H9 (cell line): Measurements from ENCODE around the gene SLC13A4. TPM values are rescaled to one million over a fixed set of nuclear protein-coding genes. Genes with fewer than 3 reads are reported as not detected.

Experiments
- DNase-seq: peaks from one replicate; pipeline ENCODE4 v3.0.0-alpha.2; 2017
- H2AFZ ChIP-seq: one replicate; pipeline ENCODE4 v1.6.1; 2013; ENCODE audit warnings: mild to moderate bottlenecking, low read length, control low read depth, moderate library complexity
- H2AK5ac ChIP-seq: 2 replicates; pipeline ENCODE4 v1.6.1; 2013; ENCODE audit warnings: low read length, control low read depth, mixed read lengths; ENCODE audit not compliant: insufficient read length
- H2BK120ac ChIP-seq: one replicate; pipeline ENCODE4 v1.6.1; 2013; ENCODE audit warnings: low read depth, mild to moderate bottlenecking, low read length, control low read depth, inconsistent platforms; ENCODE audit not compliant: poor library complexity, severe bottlenecking
- H2BK12ac ChIP-seq: 2 replicates; pipeline ENCODE4 v1.6.1; 2013; ENCODE audit warnings: low read length, control low read depth, mixed read lengths, low read depth; ENCODE audit not compliant: insufficient read length
- H2BK15ac ChIP-seq: 2 replicates; pipeline ENCODE4 v1.6.1; 2013; ENCODE audit warnings: low read depth, low read length, control low read depth
- H2BK20ac ChIP-seq: one replicate; pipeline ENCODE4 v1.6.1; 2013; ENCODE audit warnings: low read depth, mild to moderate bottlenecking, low read length, control low read depth, inconsistent platforms; ENCODE audit not compliant: poor library complexity, severe bottlenecking
- H2BK5ac ChIP-seq: 2 replicates; pipeline ENCODE4 v1.6.1; 2013; ENCODE audit warnings: low read length, control low read depth, mixed read lengths; ENCODE audit not compliant: insufficient read length
- H3K14ac ChIP-seq: 2 replicates; pipeline ENCODE4 v1.6.1; 2013; ENCODE audit warnings: low read length, control low read depth; ENCODE audit not compliant: insufficient read depth
- H3K18ac ChIP-seq: 2 replicates; pipeline ENCODE4 v1.6.1; 2013; ENCODE audit warnings: low read depth, mild to moderate bottlenecking, mixed read lengths, low read length, control low read depth; ENCODE audit not compliant: insufficient read length
- H3K23ac ChIP-seq: 2 replicates; pipeline ENCODE4 v1.6.1; 2013; ENCODE audit warnings: low read length, control low read depth, mixed read lengths, low read depth; ENCODE audit not compliant: insufficient read length
- H3K23me2 ChIP-seq: 2 replicates; pipeline ENCODE4 v1.6.1; 2013; ENCODE audit warnings: low read depth, mild to moderate bottlenecking, mixed read lengths, low read length, control low read depth; ENCODE audit not compliant: insufficient read length, poor library complexity, severe bottlenecking
- H3K27ac ChIP-seq: 2 replicates; pipeline ENCODE4 v1.5.1; 2013; ENCODE audit warnings: low read length, control low read depth, mixed read lengths, low read depth; ENCODE audit not compliant: insufficient read length
- H3K27me3 ChIP-seq: 2 replicates; pipeline ENCODE4 v1.6.1; 2013; ENCODE audit warnings: low read length, control low read depth, inconsistent platforms; ENCODE audit not compliant: insufficient read depth
- H3K4ac ChIP-seq: 2 replicates; pipeline ENCODE4 v1.6.1; 2013; ENCODE audit warnings: low read depth, mild to moderate bottlenecking, control low read depth, inconsistent platforms, low read length, moderate library complexity
- H3K4me1 ChIP-seq: 2 replicates; pipeline ENCODE4 v1.6.1; 2013; ENCODE audit warnings: low read length, control low read depth, inconsistent platforms; ENCODE audit not compliant: insufficient read depth
- H3K4me2 ChIP-seq: 2 replicates; pipeline ENCODE4 v1.6.1; 2013; ENCODE audit warnings: low read length, control low read depth, mixed read lengths; ENCODE audit not compliant: insufficient read length, insufficient read depth
- H3K56ac ChIP-seq: 2 replicates; pipeline ENCODE4 v1.6.1; 2013; ENCODE audit warnings: low read depth, mild to moderate bottlenecking, mixed read lengths, low read length, control low read depth; ENCODE audit not compliant: insufficient read length
- H3K79me1 ChIP-seq: 2 replicates; pipeline ENCODE4 v1.6.1; 2013; ENCODE audit warnings: low read depth, mild to moderate bottlenecking, moderate library complexity, low read length, control low read depth, inconsistent platforms; ENCODE audit not compliant: insufficient read depth, poor library complexity, severe bottlenecking
- H3K79me2 ChIP-seq: 2 replicates; pipeline ENCODE4 v1.6.1; 2013; ENCODE audit warnings: low read length, control low read depth, inconsistent platforms; ENCODE audit not compliant: insufficient read depth
- H3K9ac ChIP-seq: 2 replicates; pipeline ENCODE4 v1.6.1; 2013; ENCODE audit warnings: low read length, control low read depth, mixed read lengths; ENCODE audit not compliant: insufficient read length; ENCODE audit errors: extremely low read depth
- H3K9me3 ChIP-seq: one replicate; pipeline ENCODE4 v1.6.1; 2013; ENCODE audit warnings: low read depth, low read length, inconsistent platforms; ENCODE audit not compliant: control insufficient read depth
- H3T11ph ChIP-seq: one replicate; pipeline ENCODE4 v1.6.1; 2013; ENCODE audit warnings: mild to moderate bottlenecking, low read length, control low read depth, inconsistent platforms
- H4K20me1 ChIP-seq: one replicate; pipeline ENCODE4 v1.6.1; 2013; ENCODE audit not compliant: control insufficient read depth, insufficient read length, insufficient read depth
- H4K5ac ChIP-seq: 2 replicates; pipeline ENCODE4 v1.6.1; 2013; ENCODE audit warnings: low read depth, mild to moderate bottlenecking, mixed read lengths, low read length, control low read depth; ENCODE audit not compliant: insufficient read length
- H4K8ac ChIP-seq: replicated peaks from 2 replicates; pipeline ENCODE4 v1.6.1; 2013; ENCODE audit warnings: low read length, control low read depth, mixed read lengths, low read depth; ENCODE audit not compliant: insufficient read length
- H4K91ac ChIP-seq: 2 replicates; pipeline ENCODE4 v1.6.1; 2013; ENCODE audit warnings: low read depth, mild to moderate bottlenecking, moderate library complexity, mixed read lengths, low read length, control low read depth; ENCODE audit not compliant: insufficient read length
- H3K27ac Mint-ChIP-seq, 3 experiments: 2 replicates in 2 of 3; 3 replicates in 1 of 3; pipeline ENCODE4 v1.8.0; 2020 to 2021; ENCODE audit warnings: mixed read lengths in 3 of 3, mild to moderate bottlenecking in 1 of 3, moderate library complexity in 1 of 3
- H3K27me3 Mint-ChIP-seq: 2 replicates; pipeline ENCODE4 v1.8.0; 2021; ENCODE audit warnings: low read depth, mild to moderate bottlenecking, moderate library complexity, mixed read lengths
- H3K36me3 Mint-ChIP-seq, 3 experiments: 2 replicates in 2 of 3; 3 replicates in 1 of 3; pipeline ENCODE4 v1.8.0; 2020 to 2021; ENCODE audit warnings: low read depth in 3 of 3, mixed read lengths in 3 of 3; ENCODE audit not compliant: insufficient read depth in 1 of 3
- H3K4me1 Mint-ChIP-seq, 2 experiments: 2 replicates each; pipeline ENCODE4 v1.8.0; 2020; ENCODE audit warnings: mixed read lengths in 2 of 2
- H3K4me3 Mint-ChIP-seq, 2 experiments: 2 replicates in 1 of 2; 3 replicates in 1 of 2; pipeline ENCODE4 v1.8.0; 2020 to 2021; ENCODE audit warnings: mild to moderate bottlenecking in 2 of 2, mixed read lengths in 2 of 2, moderate library complexity in 1 of 2
- H3K9me3 Mint-ChIP-seq, 2 experiments: 2 replicates in 1 of 2; 3 replicates in 1 of 2; pipeline ENCODE4 v1.8.0; 2020; ENCODE audit warnings: mild to moderate bottlenecking in 2 of 2, mixed read lengths in 2 of 2, moderate library complexity in 1 of 2
- WGBS: extraction: QIAGEN DNeasy Blood & Tissue Kit; methylation state at CpG from one replicate; pipeline ENCODE4 v1.1.7; 2013; ENCODE audit warnings: missing lambda C conversion rate, low lambda C conversion rate, mixed read lengths; ENCODE audit not compliant: insufficient read length; ENCODE audit errors: extremely low coverage; 5-methylcytosine and 5-hydroxymethylcytosine counted together
- total RNA-seq: library from RNA; stranded (reverse); gene quantifications from 2 replicates; pipeline ENCODE4 v1.2.1, GENCODE V29; 2021
- TF ChIP-seq, protein P1 (sequence below): fragments of 200-600 bp; sonication (generic); conservative IDR thresholded peaks from 3 replicates; pipeline ENCODE4 v1.8.0; 2021; ENCODE audit warnings: antibody characterized with exemption, mild to moderate bottlenecking

Gene SLC13A4
- total RNA-seq, 1 experiment from 2014 or later, result 3.5 TPM

GRCh38 chr7:135712796-135713195 lies 15.2 kb downstream of the SLC13A4 start:
- Histone ChIP-seq H2AK5ac (no peak overlapping the region), H3K9ac (no peak overlapping the region), H2AFZ (no peak overlapping the region), H4K8ac (no peak overlapping the region), H4K91ac (no peak overlapping the region), H2BK12ac (no peak overlapping the region), H2BK15ac (no peak overlapping the region), H4K20me1 (no peaks in the 10 kb centered on the region), H2BK20ac (no peak overlapping the region), H3K14ac (no peak overlapping the region), H3K23me2 (no peaks in the 10 kb centered on the region), H3K56ac (no peak overlapping the region), H3K79me2 (no peaks in the 10 kb centered on the region), H3K18ac (no peak overlapping the region), H3K23ac (no peak overlapping the region), H3K4me1 (no peaks in the 10 kb centered on the region; the same call in 1 of the 2 replicates), H3K4me2 (no peak overlapping the region), H3T11ph (no peak overlapping the region), H3K27me3 (no peaks in the 10 kb centered on the region), H3K4ac (no peak overlapping the region), H4K5ac (no peak overlapping the region), H3K79me1 (no peaks in the 10 kb centered on the region), H3K27ac (no peak overlapping the region), H2BK5ac (no peak overlapping the region), H2BK120ac (no peak overlapping the region), H3K9me3 (no peaks in the 10 kb centered on the region)
- WGBS, result no CpG with 5 or more reads among the region's 7 CpGs
- no peak for DNase-seq
- no peaks in the 10 kb centered on the region; the same call in 1 of the 2 replicates for H3K27me3 Mint-ChIP-seq
- H3K9me3 Mint-ChIP-seq, result no peaks in the 10 kb centered on the region
- no peak overlapping the region for H3K4me3 Mint-ChIP-seq
- peak overlapping the region in 1 of 3 experiments; percentile 45; a peak in 2 of 7 replicates for H3K27ac Mint-ChIP-seq
- TF ChIP-seq, protein P1, sequence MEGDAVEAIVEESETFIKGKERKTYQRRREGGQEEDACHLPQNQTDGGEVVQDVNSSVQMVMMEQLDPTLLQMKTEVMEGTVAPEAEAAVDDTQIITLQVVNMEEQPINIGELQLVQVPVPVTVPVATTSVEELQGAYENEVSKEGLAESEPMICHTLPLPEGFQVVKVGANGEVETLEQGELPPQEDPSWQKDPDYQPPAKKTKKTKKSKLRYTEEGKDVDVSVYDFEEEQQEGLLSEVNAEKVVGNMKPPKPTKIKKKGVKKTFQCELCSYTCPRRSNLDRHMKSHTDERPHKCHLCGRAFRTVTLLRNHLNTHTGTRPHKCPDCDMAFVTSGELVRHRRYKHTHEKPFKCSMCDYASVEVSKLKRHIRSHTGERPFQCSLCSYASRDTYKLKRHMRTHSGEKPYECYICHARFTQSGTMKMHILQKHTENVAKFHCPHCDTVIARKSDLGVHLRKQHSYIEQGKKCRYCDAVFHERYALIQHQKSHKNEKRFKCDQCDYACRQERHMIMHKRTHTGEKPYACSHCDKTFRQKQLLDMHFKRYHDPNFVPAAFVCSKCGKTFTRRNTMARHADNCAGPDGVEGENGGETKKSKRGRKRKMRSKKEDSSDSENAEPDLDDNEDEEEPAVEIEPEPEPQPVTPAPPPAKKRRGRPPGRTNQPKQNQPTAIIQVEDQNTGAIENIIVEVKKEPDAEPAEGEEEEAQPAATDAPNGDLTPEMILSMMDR, result no peak
- H3K4me1 Mint-ChIP-seq, result peaks cover 7 to 13% of the 10 kb centered on the region in 2 experiments; a peak in 3 of 4 replicates
- H3K36me3 Mint-ChIP-seq, result no peaks in the 10 kb centered on the region
